Pancreas (tissue), 10 donors: ENCODE measurements around the gene SLC22A31. TPM values are rescaled to one million over a fixed set of nuclear protein-coding genes. Genes with fewer than 3 reads are reported as not detected.

Experiments
- ATAC-seq, 4 donors: fragments of 200-7000 bp; cut with Tn5 transposase; one replicate each; pipeline versions ENCODE4 v1.8.0 to v1.9.1; 2020; ENCODE audit warnings: mild to moderate bottlenecking in 4 of 4, moderate library complexity in 4 of 4
- DNase-seq, 6 donors: peaks; one replicate each; pipeline ENCODE4 v3.0.0-alpha.2; 2020
- FAIRE-seq: peaks from 2 replicates; lab custom pipeline; 2012; peaks lifted over from hg19 to GRCh38; lab: Jason Lieb, UNC
- H3K27ac ChIP-seq, 4 donors: fragments of 200-600 bp; sonication (generic); 1 replicate in 3 of 4; 2 replicates in 1 of 4; pipeline versions ENCODE4 v1.5.0 to v1.8.0; 2020
- H3K27me3 ChIP-seq, 4 donors: fragments of 200-600 bp; one replicate each; pipeline ENCODE4 v1.8.0; 2021
- H3K36me3 ChIP-seq, 3 donors: fragments of 200-600 bp; sonication (generic) in 1 of 3; one replicate each; pipeline versions ENCODE4 v1.5.0 to v1.8.0; 2020 to 2021
- H3K4me1 ChIP-seq, 3 donors: fragments of 200-600 bp; one replicate each; pipeline ENCODE4 v1.8.0; 2021
- H3K4me3 ChIP-seq, 4 donors: fragments of 200-600 bp; sonication (generic) in 2 of 4; one replicate each; pipeline versions ENCODE4 v1.5.0 to v1.8.0; 2020 to 2021
- H3K9me3 ChIP-seq, 4 donors: fragments of 200-600 bp; one replicate each; pipeline ENCODE4 v1.8.0; 2021
- CTCF ChIP-seq, 4 donors: fragments of 200-600 bp; sonication (generic) in 3 of 4; IDR thresholded peaks; one replicate each; pipeline versions ENCODE4 v1.5.0 to v1.8.0; 2021; ENCODE audit warnings: antibody characterized with exemption in 4 of 4
- WGBS, 2 donors: extraction: QIAGEN DNeasy Blood & Tissue Kit; methylation state at CpG; one replicate each; pipeline ENCODE4 v1.1.7; 2013; 5-methylcytosine and 5-hydroxymethylcytosine counted together
- intact Hi-C, 3 donors: fragments of 100-400 bp; cut with DNase I; formaldehyde crosslinking; loops; one replicate each; pipeline versions ENCODE4 v1.11.1 to v1.14.2; 2022
- polyA plus RNA-seq, 2 donors: library from polyadenylated mRNA; stranded (reverse); fragments of 200-250 nt; gene quantifications; one replicate each; pipeline ENCODE4 v1.2.3, GENCODE V29; 2013
- total RNA-seq, 6 donors: library from RNA; stranded (reverse); fragmentation: NEBNext Ultra II Directional in 4 of 6; extraction: Animal tissue kit (Norgen Biotek cat#: 25700) in 4 of 6; gene quantifications; one replicate each; pipeline versions ENCODE4 v1.2.1 to v1.2.4, GENCODE V29; 2021 to 2023
- donor health status: healthy with polysubstance abuse.
- donor health status: DM: no; HTN: no; CAD: no; lungs with moderate emphysema.
- donor health status: DM: no; HTN: no; CAD: no.
- donor health status: control.
- donor health status: control.
- donor health status: Bipolar disorder and iron deficiency.
- donor health status: DM: yes; HTN: yes; CAD: no.
- donor health status: DM: no; HTN: no; CAD: no.
- donor health status: DM: no; HTN: no; CAD: no.
- donor health status: DM: yes; HTN: yes; CAD: no.

SLC22A31 gene
- total and polyA plus RNA-seq, 8 donors = 0.37 to 131 (median 39.0) TPM

- Histone ChIP-seq H3K36me3 (peaks cover 0 to under 1% (median 0%) of the 10 kb centered on the region in 3 donors), H3K9me3 (no peaks in the 10 kb centered on the region), H3K27me3 (no peaks in the 10 kb centered on the region), H3K4me1 (peaks cover 0 to 22% (median 5%) of the 10 kb centered on the region in 3 donors), H3K27ac (peak within 1 kb of the TSS; percentile 92 to 95 (median 92)), H3K4me3 (peak within 1 kb of the TSS; percentile 65 to 97 (median 90))
- intact Hi-C loops = loop anchor here in 1 of 3 donors (10.0 kb wide), 1 partner anchor 273 kb away; no protein-coding TSS in a partner anchor
- DNase-seq (peak; percentile 77 to 93 (median 80)), FAIRE-seq (no peak), ATAC-seq (peak; percentile 92 to 96 (median 94))
- TF ChIP-seq CTCF (IDR thresholded peaks at IDR 0.05) = no peak
- 0% methylated on average over 82 to 91 of the region's 91 CpGs for WGBS, 2 donors
These were observed 17.3 kb upstream of the SLC22A31 start, which contains the start of gene ZNF778 for GRCh38 chr16:89217388-89218191. Gene ZNF778 (plus strand): TSS chr16:89217703. CDS start chr16:89221128, 3,425 bp downstream.

GRCh38 chr16:89217138-89217387, 16.7 kb upstream of the SLC22A31 start:
- ATAC-seq = no peak

GRCh38 chr16:89216315-89217137, 16.2 kb upstream of the SLC22A31 start:
- Histone ChIP-seq H3K27ac (peak overlapping the region; percentile 92 to 95 (median 92)), H3K4me3 (peak overlapping the region; percentile 65 to 97 (median 90)), H3K4me1 (peaks cover 0 to 22% (median 5%) of the 10 kb centered on the region in 3 donors), H3K27me3 (no peaks in the 10 kb centered on the region), H3K36me3 (no peaks in the 10 kb centered on the region), H3K9me3 (no peaks in the 10 kb centered on the region)
- WGBS, 2 donors = 0 to 1% methylated on average over 25 of the region's 25 CpGs
- FAIRE-seq (peak; percentile 29), DNase-seq (peak; percentile 62 to 83 (median 76)), ATAC-seq (peak; percentile 78 to 91 (median 86))
- TF ChIP-seq CTCF (IDR thresholded peaks at IDR 0.05) = peak; percentile 37 to 43 (median 42)
- intact Hi-C loops = loop anchor here in 1 of 3 donors (10.0 kb wide), 1 partner anchor 272 kb away; no protein-coding TSS in a partner anchor

More at GRCh38 chr16:89217138-89217387, 16.7 kb upstream of the SLC22A31 start:
- Histone ChIP-seq H3K27me3 (no peaks in the 10 kb centered on the region), H3K36me3 (no peaks in the 10 kb centered on the region), H3K4me1 (peaks cover 0 to 22% (median 5%) of the 10 kb centered on the region in 3 donors), H3K9me3 (no peaks in the 10 kb centered on the region), H3K27ac (peak overlapping the region; percentile 92 to 95 (median 92)), H3K4me3 (peak overlapping the region; percentile 65 to 97 (median 90))
- WGBS, 2 donors = 0% methylated on average over 11 of the region's 11 CpGs
- FAIRE-seq (no peak), DNase-seq (no peak)
- no peak for TF ChIP-seq CTCF (IDR thresholded peaks at IDR 0.05)
- intact Hi-C loops = loop anchor here in 1 of 3 donors (10.0 kb wide), 1 partner anchor 272 kb away; no protein-coding TSS in a partner anchor

GRCh38 chr16:89210904-89211515, 10.7 kb upstream of the SLC22A31 start:
- Histone ChIP-seq H3K9me3 (no peaks in the 10 kb centered on the region), H3K27ac (no peak overlapping the region), H3K36me3 (no peaks in the 10 kb centered on the region), H3K4me1 (peaks cover 0 to 6% (median 2%) of the 10 kb centered on the region in 3 donors), H3K4me3 (no peak overlapping the region), H3K27me3 (no peaks in the 10 kb centered on the region)
- ATAC-seq (no peak), DNase-seq (peak in 1 of 6 donors; percentile 36), FAIRE-seq (no peak)
- intact Hi-C loops = loop anchor here in 1 of 3 donors (10.0 kb wide), 1 partner anchor 266 kb away; no protein-coding TSS in a partner anchor
- WGBS, 2 donors = 65 to 71% methylated on average over 15 of the region's 15 CpGs
- TF ChIP-seq CTCF (IDR thresholded peaks at IDR 0.05) = no peak
